NCI-H1436 treated with DMSO at 0.1 percent for 48 hours (cell line): ENCODE data around the gene SBK2.

Experiments
- DNase-seq: peaks from one replicate; lab custom pipeline; 2025; lab: John Stamatoyannopoulos, UW

SBK2 gene

GRCh38 chr19:55554302-55554701 is 17.4 kb upstream of the SBK2 start:
- DNase-seq, result no peak

- DNase-seq, result no peak
These were observed 16.6 kb upstream of the SBK2 start for GRCh38 chr19:55553217-55554182.

GRCh38 chr19:55552620-55553019 is 15.7 kb upstream of the SBK2 start:
- no peak for DNase-seq

GRCh38 chr19:55552206-55552605 is 15.3 kb upstream of the SBK2 start:
- no peak for DNase-seq

- no peak for DNase-seq
These were observed 13.4 kb upstream of the SBK2 start for GRCh38 chr19:55550321-55550650.

- peak; percentile 32 for DNase-seq
These were observed 12.8 kb upstream of the SBK2 start for GRCh38 chr19:55549500-55550320.

GRCh38 chr19:55546822-55547614 is 10.1 kb upstream of the SBK2 start:
- no peak for DNase-seq

GRCh38 chr19:55546011-55546410 is 9.1 kb upstream of the SBK2 start:
- no peak for DNase-seq

GRCh38 chr19:55545443-55545842 is 8.5 kb upstream of the SBK2 start, which contains the start of gene SBK3:
TSS of gene SBK3 (minus strand) at chr19:55545543. CDS start at chr19:55545543, 0 bp downstream.
- DNase-seq, result no peak

- no peak for DNase-seq
These were observed 8.0 kb upstream of the SBK2 start for GRCh38 chr19:55544776-55545439.

- DNase-seq, result no peak
These were observed 7.1 kb upstream of the SBK2 start for GRCh38 chr19:55544014-55544413.

- no peak for DNase-seq
These were observed 6.6 kb upstream of the SBK2 start for GRCh38 chr19:55543567-55543966.

- no peak for DNase-seq
These were observed 5.4 kb upstream of the SBK2 start for GRCh38 chr19:55542292-55542855.

GRCh38 chr19:55541091-55541490 is 4.2 kb upstream of the SBK2 start:
- DNase-seq, result no peak

GRCh38 chr19:55540619-55541018 is 3.7 kb upstream of the SBK2 start:
- no peak for DNase-seq

GRCh38 chr19:55539090-55539984 is 2.4 kb upstream of the SBK2 start:
- DNase-seq, result no peak

GRCh38 chr19:55538132-55538531 is 1.2 kb upstream of the SBK2 start:
- DNase-seq, result no peak

- no peak for DNase-seq
These were observed 793 bp upstream of the SBK2 start for GRCh38 chr19:55537741-55538111.

GRCh38 chr19:55536366-55536765 is 567 bp downstream of the SBK2 start:
- DNase-seq, result no peak

GRCh38 chr19:55535965-55536350 is 975 bp downstream of the SBK2 start:
- no peak for DNase-seq
